ENCODE results near the gene RNF144A.

RNF144A gene

GRCh38 chr2:7045601-7046590 lies 128.7 kb downstream of the RNF144A start:
- Histone ChIP-seq H3K27me3 (replicated peaks; ENCODE audit: insufficient read depth, low read length) (no peaks in the 10 kb centered on the region), H3K9ac (ENCODE audit: low read length) (no peak overlapping the region), H3K79me2 (ENCODE audit: low read length) (no peaks in the 10 kb centered on the region), H3K27ac (ENCODE audit: low read length) (no peak overlapping the region), H3K36me3 (replicated peaks; ENCODE audit: insufficient read depth, low read length) (no peaks in the 10 kb centered on the region), H3K4me1 (ENCODE audit: low read length) (no peaks in the 10 kb centered on the region), H3K4me3 (ENCODE audit: low read length) (no peak overlapping the region), H3F3A (ENCODE audit: insufficient read depth, low read length) (no peaks in the 10 kb centered on the region), H4K20me1 (ENCODE audit: insufficient read depth, low read length) (no peaks in the 10 kb centered on the region), H3K9me2 (replicated peaks; ENCODE audit: insufficient read depth, low read length) (no peaks in the 10 kb centered on the region), H2AFZ (ENCODE audit: low read length) (no peak overlapping the region), H3K4me2 (ENCODE audit: low read depth, low read length) (no peak overlapping the region), H3K9me3 (replicated peaks; ENCODE audit: insufficient read depth, low read length) (no peaks in the 10 kb centered on the region)
- TF ChIP-seq CTCF (IDR thresholded peaks at IDR 0.05; ENCODE audit: low read length) = no peak
- no peak for TF ChIP-seq EZH2 (optimal IDR thresholded peaks at IDR 0.05; ENCODE audit: low read depth, low read length)
- TF ChIP-seq EZH2phosphoT487 (IDR thresholded peaks at IDR 0.05; ENCODE audit: low read length) = no peak
- no peak for DNase-seq

- DNase-seq = no peak
- H3K9ac ChIP-seq (ENCODE audit: low read length) = no peak overlapping the region
Observed at GRCh38 chr2:7047661-7048060, 130.4 kb downstream of the RNF144A start.

GRCh38 chr2:7048762-7049294 lies 131.6 kb downstream of the RNF144A start:
- no peaks in the 10 kb centered on the region for H3K79me2 ChIP-seq (ENCODE audit: low read length)
- H4K20me1 ChIP-seq (ENCODE audit: insufficient read depth, low read length) = no peaks in the 10 kb centered on the region
- DNase-seq = no peak
- no peak overlapping the region for H3K4me2 ChIP-seq (ENCODE audit: low read depth, low read length)
- H3K4me1 ChIP-seq (ENCODE audit: low read length) = no peaks in the 10 kb centered on the region
- no peaks in the 10 kb centered on the region for H3K36me3 ChIP-seq (replicated peaks; ENCODE audit: insufficient read depth, low read length)
- no peak overlapping the region for H3K4me3 ChIP-seq (ENCODE audit: low read length)
- no peak for TF ChIP-seq EZH2phosphoT487 (IDR thresholded peaks at IDR 0.05; ENCODE audit: low read length)
- H3K9ac ChIP-seq (ENCODE audit: low read length) = no peak overlapping the region
- no peaks in the 10 kb centered on the region for H3K9me2 ChIP-seq (replicated peaks; ENCODE audit: insufficient read depth, low read length)
- no peak overlapping the region for H3K27ac ChIP-seq (ENCODE audit: low read length)
- no peak overlapping the region for H2AFZ ChIP-seq (ENCODE audit: low read length)
- no peaks in the 10 kb centered on the region for H3K9me3 ChIP-seq (replicated peaks; ENCODE audit: insufficient read depth, low read length)
- no peaks in the 10 kb centered on the region for H3F3A ChIP-seq (ENCODE audit: insufficient read depth, low read length)
- H3K27me3 ChIP-seq (replicated peaks; ENCODE audit: insufficient read depth, low read length) = no peaks in the 10 kb centered on the region

More at GRCh38 chr2:7047661-7048060, 130.4 kb downstream of the RNF144A start:
- Histone ChIP-seq H3K4me1 (ENCODE audit: low read length) (no peaks in the 10 kb centered on the region), H3K36me3 (replicated peaks; ENCODE audit: insufficient read depth, low read length) (no peaks in the 10 kb centered on the region), H3K9me3 (replicated peaks; ENCODE audit: insufficient read depth, low read length) (no peaks in the 10 kb centered on the region), H3K4me3 (ENCODE audit: low read length) (no peak overlapping the region), H3K4me2 (ENCODE audit: low read depth, low read length) (no peak overlapping the region), H3K79me2 (ENCODE audit: low read length) (no peaks in the 10 kb centered on the region), H3K27ac (ENCODE audit: low read length) (no peak overlapping the region), H3K9me2 (replicated peaks; ENCODE audit: insufficient read depth, low read length) (no peaks in the 10 kb centered on the region), H3K27me3 (replicated peaks; ENCODE audit: insufficient read depth, low read length) (no peaks in the 10 kb centered on the region), H3F3A (ENCODE audit: insufficient read depth, low read length) (no peaks in the 10 kb centered on the region), H4K20me1 (ENCODE audit: insufficient read depth, low read length) (no peaks in the 10 kb centered on the region), H2AFZ (ENCODE audit: low read length) (no peak overlapping the region)
- TF ChIP-seq EZH2phosphoT487 (IDR thresholded peaks at IDR 0.05; ENCODE audit: low read length) (no peak), CTCF (IDR thresholded peaks at IDR 0.05; ENCODE audit: low read length) (no peak), EZH2 (optimal IDR thresholded peaks at IDR 0.05; ENCODE audit: low read depth, low read length) (no peak)

All from MM.1S (cell line).